Ishikawa (cell line): ENCODE data around the gene IGSF9.

Experiments used
- EGR1 ChIP-seq: IDR thresholded peaks from 2 replicates; pipeline ENCODE4 v1.6.1; 2012
- EP300 ChIP-seq: IDR thresholded peaks from 2 replicates; pipeline ENCODE4 v1.6.1; 2012; ENCODE audit warnings: borderline replicate concordance
- NFIC ChIP-seq: IDR thresholded peaks from 2 replicates; pipeline ENCODE4 v1.6.1; 2012
- RAD21 ChIP-seq: IDR thresholded peaks from 2 replicates; pipeline ENCODE4 v1.6.1; 2012; ENCODE audit warnings: low read depth
- TAF1 ChIP-seq: IDR thresholded peaks from 2 replicates; pipeline ENCODE4 v1.6.1; 2012; ENCODE audit warnings: low read depth, mild to moderate bottlenecking
- TEAD4 ChIP-seq: IDR thresholded peaks from 2 replicates; pipeline ENCODE4 v1.6.1; 2012
- YY1 ChIP-seq: IDR thresholded peaks from 2 replicates; pipeline ENCODE4 v1.6.1; 2012; ENCODE audit warnings: low read depth
- ZBTB7A ChIP-seq: IDR thresholded peaks from 2 replicates; pipeline ENCODE4 v1.6.1; 2012; ENCODE audit warnings: low read depth
- TF ChIP-seq, protein P1 (sequence below): IDR thresholded peaks from 2 replicates; pipeline ENCODE4 v1.6.1; 2012

DNA sequence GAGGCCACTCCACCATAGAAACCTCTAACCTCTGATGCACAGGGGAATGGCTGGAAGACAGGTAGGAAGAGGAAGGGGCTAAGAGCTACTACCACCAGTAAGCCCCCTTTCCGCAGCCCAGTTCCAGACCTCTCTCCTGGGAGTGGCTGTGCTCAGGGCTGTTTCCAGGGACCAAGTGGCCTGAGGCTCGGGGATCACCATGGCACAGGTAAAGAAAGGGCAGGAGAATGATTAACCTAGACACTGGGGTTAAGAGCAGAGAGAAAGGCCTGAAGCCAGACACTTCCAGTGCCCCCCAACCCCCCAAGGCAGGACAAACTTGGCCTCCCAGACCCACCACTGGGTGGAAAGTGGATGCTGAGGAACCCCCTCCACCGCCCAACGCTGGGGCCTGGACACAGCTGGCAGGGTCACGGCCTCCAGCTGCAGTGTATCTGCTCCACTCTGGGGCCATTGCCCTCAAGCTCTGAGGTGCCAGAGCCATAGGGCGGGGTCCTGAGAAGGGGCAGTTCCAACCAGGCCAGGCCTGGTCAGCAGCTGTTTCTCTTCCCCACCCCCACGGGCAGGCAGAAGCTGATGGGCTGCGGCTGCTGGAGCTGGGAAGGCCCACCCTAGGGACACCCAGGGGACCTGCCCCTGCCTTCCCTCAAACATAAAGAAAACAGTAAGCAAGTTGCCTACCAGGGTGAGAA, 22.8 kb downstream of the IGSF9 start:
- no peak for TF ChIP-seq ZBTB7A
- no peak for TF ChIP-seq EP300
- no peak for TF ChIP-seq EGR1
- no peak for TF ChIP-seq RAD21
- TF ChIP-seq YY1 = no peak
- TF ChIP-seq TEAD4 = no peak
- no peak for TF ChIP-seq TAF1
- TF ChIP-seq, protein P1, sequence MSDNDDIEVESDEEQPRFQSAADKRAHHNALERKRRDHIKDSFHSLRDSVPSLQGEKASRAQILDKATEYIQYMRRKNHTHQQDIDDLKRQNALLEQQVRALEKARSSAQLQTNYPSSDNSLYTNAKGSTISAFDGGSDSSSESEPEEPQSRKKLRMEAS = no peak
- no peak for TF ChIP-seq NFIC
